Osteocyte (in vitro differentiated cells): ENCODE data around the gene ACSS2. TPM values are rescaled to one million over a fixed set of nuclear protein-coding genes. Genes with fewer than 3 reads are reported as not detected.
A peak's percentile ranks its signal among the peaks of the same experiment; 100 is the strongest.

Source experiments
- DNase-seq: peaks from one replicate; pipeline ENCODE4 v3.0.0; 2021; ENCODE audit warnings: mixed read lengths; ENCODE audit not compliant: unreplicated experiment; ENCODE audit errors: extremely low spot score
- H3K27ac Mint-ChIP-seq: one replicate; pipeline ENCODE4 v1.8.0; 2021; ENCODE audit warnings: mild to moderate bottlenecking, mixed read lengths; ENCODE audit not compliant: unreplicated experiment
- H3K27me3 Mint-ChIP-seq: one replicate; pipeline ENCODE4 v1.8.0; 2021; ENCODE audit warnings: mixed read lengths; ENCODE audit not compliant: unreplicated experiment
- H3K36me3 Mint-ChIP-seq: one replicate; pipeline ENCODE4 v1.8.0; 2021; ENCODE audit warnings: mixed read lengths; ENCODE audit not compliant: unreplicated experiment
- H3K4me1 Mint-ChIP-seq: one replicate; pipeline ENCODE4 v1.8.0; 2021; ENCODE audit warnings: mixed read lengths; ENCODE audit not compliant: unreplicated experiment
- H3K4me3 Mint-ChIP-seq: one replicate; pipeline ENCODE4 v1.8.0; 2021; ENCODE audit warnings: mild to moderate bottlenecking, moderate library complexity, mixed read lengths; ENCODE audit not compliant: unreplicated experiment
- H3K9me3 Mint-ChIP-seq: one replicate; pipeline ENCODE4 v1.8.0; 2021; ENCODE audit warnings: mixed read lengths; ENCODE audit not compliant: unreplicated experiment
- total RNA-seq: library from RNA; stranded (reverse); gene quantifications from 2 replicates; pipeline ENCODE4 v1.2.1, GENCODE V29; 2021
- TF ChIP-seq, protein P1 (sequence below): fragments of 200-600 bp; sonication (generic); IDR thresholded peaks from 2 replicates; pipeline ENCODE4 v1.5.0; 2021; ENCODE audit warnings: antibody characterized with exemption, mild to moderate bottlenecking, moderate library complexity

ACSS2 gene
- total RNA-seq, 1 donor from 2014 or later = 31.1 TPM

DNA sequence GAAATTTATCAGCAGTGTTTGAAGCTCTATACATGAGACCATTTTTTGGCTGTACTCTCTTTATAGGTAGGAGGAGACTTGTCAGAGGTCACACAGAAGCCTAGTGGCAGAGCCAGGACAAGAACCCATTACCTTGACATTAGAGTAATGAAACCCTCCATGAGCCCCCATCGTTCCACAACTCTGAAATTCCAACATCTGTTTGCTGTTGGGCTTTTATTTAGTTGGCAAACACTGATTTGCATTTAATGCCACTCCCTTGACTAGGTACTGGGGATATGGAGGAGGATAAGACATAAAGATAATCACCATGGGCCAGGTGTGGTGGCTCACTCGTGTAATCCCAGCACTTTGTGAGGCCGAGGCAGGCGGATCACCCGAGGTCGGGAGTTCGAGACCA lies 77.5 kb downstream of the ACSS2 start:
- Mint-ChIP-seq H3K4me1 (peaks cover 26% of the 10 kb centered on the region), H3K4me3 (peak overlapping the region; percentile 10), H3K27ac (no peak overlapping the region), H3K27me3 (no peaks in the 10 kb centered on the region), H3K9me3 (no peaks in the 10 kb centered on the region), H3K36me3 (no peaks in the 10 kb centered on the region)
- TF ChIP-seq, protein P1, sequence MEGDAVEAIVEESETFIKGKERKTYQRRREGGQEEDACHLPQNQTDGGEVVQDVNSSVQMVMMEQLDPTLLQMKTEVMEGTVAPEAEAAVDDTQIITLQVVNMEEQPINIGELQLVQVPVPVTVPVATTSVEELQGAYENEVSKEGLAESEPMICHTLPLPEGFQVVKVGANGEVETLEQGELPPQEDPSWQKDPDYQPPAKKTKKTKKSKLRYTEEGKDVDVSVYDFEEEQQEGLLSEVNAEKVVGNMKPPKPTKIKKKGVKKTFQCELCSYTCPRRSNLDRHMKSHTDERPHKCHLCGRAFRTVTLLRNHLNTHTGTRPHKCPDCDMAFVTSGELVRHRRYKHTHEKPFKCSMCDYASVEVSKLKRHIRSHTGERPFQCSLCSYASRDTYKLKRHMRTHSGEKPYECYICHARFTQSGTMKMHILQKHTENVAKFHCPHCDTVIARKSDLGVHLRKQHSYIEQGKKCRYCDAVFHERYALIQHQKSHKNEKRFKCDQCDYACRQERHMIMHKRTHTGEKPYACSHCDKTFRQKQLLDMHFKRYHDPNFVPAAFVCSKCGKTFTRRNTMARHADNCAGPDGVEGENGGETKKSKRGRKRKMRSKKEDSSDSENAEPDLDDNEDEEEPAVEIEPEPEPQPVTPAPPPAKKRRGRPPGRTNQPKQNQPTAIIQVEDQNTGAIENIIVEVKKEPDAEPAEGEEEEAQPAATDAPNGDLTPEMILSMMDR = no peak
- DNase-seq = no peak

DNA sequence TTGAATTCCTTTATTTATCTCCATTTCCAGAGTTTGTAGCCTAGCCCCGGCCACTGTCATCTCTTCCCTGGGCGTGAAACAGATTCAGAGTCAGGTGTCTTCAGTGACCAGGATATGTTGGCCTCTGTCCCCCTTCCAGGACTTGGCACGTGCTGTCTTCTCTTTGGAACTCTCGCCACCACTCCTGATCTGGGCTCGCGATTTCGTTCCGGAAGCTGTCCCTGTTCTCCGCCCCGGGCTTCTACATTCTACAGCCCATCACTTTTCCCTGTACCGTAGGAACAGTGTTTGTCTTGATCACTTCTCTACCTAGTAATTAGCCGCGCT lies 78.5 kb downstream of the ACSS2 start:
- peak overlapping the region; percentile 97 for H3K4me3 Mint-ChIP-seq
- peaks cover 26% of the 10 kb centered on the region for H3K4me1 Mint-ChIP-seq
- H3K36me3 Mint-ChIP-seq = no peaks in the 10 kb centered on the region
- H3K27ac Mint-ChIP-seq = peak overlapping the region; percentile 99
- DNase-seq = no peak
- no peaks in the 10 kb centered on the region for H3K9me3 Mint-ChIP-seq
- H3K27me3 Mint-ChIP-seq = no peaks in the 10 kb centered on the region
- TF ChIP-seq, protein P1 = no peak

DNA sequence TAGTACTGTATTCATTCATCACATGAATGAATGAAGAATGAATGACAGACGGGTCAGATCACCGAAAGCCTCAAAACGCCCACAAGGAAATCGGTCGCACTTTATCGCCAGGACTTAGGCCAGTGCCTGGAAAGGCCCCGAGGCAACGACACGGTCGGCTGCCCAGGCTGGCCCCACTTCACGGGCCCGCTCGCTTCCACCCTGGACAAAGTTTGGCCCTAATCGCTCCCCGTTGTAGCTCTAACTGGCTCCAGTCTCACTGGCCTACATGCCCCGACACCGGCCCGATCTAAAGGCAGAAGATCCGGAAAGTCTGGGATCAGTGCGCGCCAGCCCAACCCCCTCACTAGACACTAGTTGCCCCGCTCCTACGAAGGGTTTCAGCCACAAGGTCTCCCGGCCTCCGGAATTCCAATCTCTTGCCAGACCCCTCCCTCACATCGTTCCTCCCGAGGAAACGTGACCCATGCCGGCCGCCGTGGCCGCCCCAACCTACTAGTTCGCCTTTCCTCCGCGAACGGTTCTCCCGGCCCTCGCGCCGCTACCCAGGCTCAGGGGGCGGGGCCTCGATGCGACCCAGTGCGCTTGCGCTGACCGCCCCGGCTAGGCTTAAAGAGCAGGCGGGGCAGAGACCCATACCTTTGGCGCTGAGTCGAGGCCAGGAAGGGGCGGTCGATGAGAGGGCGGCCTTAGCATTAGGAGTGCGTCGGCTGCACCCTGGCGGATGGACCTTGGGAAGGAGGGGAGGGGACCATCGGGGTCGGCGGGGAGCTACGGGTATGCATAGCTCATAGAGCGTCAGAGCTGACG lies 79.0 kb downstream of the ACSS2 start, which contains the start of the genes GSS and MYH7B:
GSS (minus strand) TSS at position 576 of the 810 bp plus-strand sequence. CDS start 3,954 bp downstream, outside the sequence.
MYH7B (plus strand) TSS at position 638 of the 810 bp plus-strand sequence. CDS start 22,138 bp downstream, outside the sequence.
- H3K4me1 Mint-ChIP-seq = peaks cover 26% of the 10 kb centered on the region
- no peaks in the 10 kb centered on the region for H3K27me3 Mint-ChIP-seq
- peak within 1 kb of the TSS; percentile 99 for H3K27ac Mint-ChIP-seq
- H3K4me3 Mint-ChIP-seq = peak within 1 kb of the TSS; percentile 97
- H3K36me3 Mint-ChIP-seq = no peaks in the 10 kb centered on the region
- peak; percentile 99 for DNase-seq
- H3K9me3 Mint-ChIP-seq = no peaks in the 10 kb centered on the region
- TF ChIP-seq, protein P1 = peak; percentile 57

DNA sequence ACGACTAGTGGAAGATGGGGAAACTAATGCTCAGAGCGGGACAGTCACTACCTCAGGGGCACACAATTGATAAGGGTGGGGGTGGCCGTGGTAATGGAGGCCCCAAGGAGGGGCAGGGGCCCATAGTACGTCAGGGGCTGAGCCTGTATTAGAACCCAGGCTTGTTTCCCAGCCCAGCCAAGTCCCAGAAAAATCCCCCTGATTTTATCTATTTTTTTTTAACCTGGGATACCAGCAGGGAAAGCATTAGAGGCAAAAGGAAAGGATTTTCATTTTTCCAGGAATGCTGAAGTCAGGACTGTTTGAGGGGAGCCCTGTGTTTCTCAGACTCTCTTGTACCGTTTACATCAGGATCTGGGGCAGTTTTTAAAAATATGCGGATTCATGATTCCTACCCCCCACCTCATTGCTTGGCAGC lies 79.6 kb downstream of the ACSS2 start:
- no peaks in the 10 kb centered on the region for H3K9me3 Mint-ChIP-seq
- TF ChIP-seq, protein P1 = peak; percentile 8
- DNase-seq = no peak
- peak overlapping the region; percentile 99 for H3K27ac Mint-ChIP-seq
- H3K4me1 Mint-ChIP-seq = peaks cover 26% of the 10 kb centered on the region
- H3K36me3 Mint-ChIP-seq = no peaks in the 10 kb centered on the region
- H3K4me3 Mint-ChIP-seq = peak overlapping the region; percentile 97
- no peaks in the 10 kb centered on the region for H3K27me3 Mint-ChIP-seq

DNA sequence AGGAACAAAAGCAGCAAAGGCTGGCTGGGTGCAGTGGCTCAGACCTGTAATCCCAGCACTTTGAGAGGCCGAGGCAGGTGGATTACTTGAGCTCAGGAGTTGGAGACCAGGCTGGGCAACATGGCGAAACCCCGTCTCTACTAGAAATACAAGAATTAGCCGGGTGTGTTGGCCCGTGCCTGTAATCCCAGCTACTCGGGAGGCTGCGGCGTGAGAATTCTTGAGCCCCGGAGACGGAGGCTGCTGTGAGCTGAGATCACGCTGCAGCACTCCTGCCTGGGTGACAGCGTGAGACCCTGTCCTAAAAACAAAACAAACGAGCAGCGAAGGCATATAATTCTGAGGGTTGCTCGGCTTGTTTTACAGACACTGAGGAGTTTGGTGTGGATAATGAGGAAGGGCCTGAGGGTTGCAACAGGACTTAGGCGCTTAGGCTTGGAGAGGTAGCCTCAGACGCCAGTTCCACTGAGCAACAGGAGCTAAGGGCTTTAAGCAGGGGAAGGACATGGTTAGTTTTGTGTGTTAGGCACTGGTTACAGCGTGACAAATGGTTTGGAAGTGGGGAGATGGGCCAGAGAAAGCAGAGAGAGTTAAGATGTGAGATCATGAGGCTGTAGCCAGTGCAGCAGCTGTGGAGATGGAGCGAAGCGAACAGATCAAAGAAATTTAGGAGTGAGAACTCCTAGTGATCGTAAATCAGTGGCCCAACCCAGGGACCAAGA lies 80.5 kb downstream of the ACSS2 start:
- H3K4me1 Mint-ChIP-seq = peaks cover 22% of the 10 kb centered on the region
- no peak overlapping the region for H3K27ac Mint-ChIP-seq
- no peaks in the 10 kb centered on the region for H3K9me3 Mint-ChIP-seq
- H3K27me3 Mint-ChIP-seq = no peaks in the 10 kb centered on the region
- peak overlapping the region; percentile 97 for H3K4me3 Mint-ChIP-seq
- no peak for DNase-seq
- no peaks in the 10 kb centered on the region for H3K36me3 Mint-ChIP-seq
- TF ChIP-seq, protein P1 = no peak
